NT2/D1 (cell line): ENCODE data around the gene TEX29.

Experiments
- DNase-seq: peaks from one replicate; pipeline ENCODE4 v3.0.0-alpha.2; 2011; ENCODE audit warnings: low read depth, low spot score
- H3K27me3 ChIP-seq: 2 replicates; pipeline ENCODE4 v1.6.0; 2011; ENCODE audit warnings: mild to moderate bottlenecking; ENCODE audit not compliant: insufficient read length, insufficient read depth
- H3K36me3 ChIP-seq: 2 replicates; pipeline ENCODE4 v1.6.1; 2011; ENCODE audit warnings: mild to moderate bottlenecking, low read length, mixed read lengths; ENCODE audit not compliant: insufficient read depth, insufficient read length
- H3K4me1 ChIP-seq: 2 replicates; pipeline ENCODE4 v1.5.1; 2011; ENCODE audit not compliant: insufficient read depth, insufficient read length
- H3K4me3 ChIP-seq: 2 replicates; pipeline ENCODE4 v1.5.1; 2011; ENCODE audit warnings: low read depth; ENCODE audit not compliant: insufficient read length
- H3K9ac ChIP-seq: 2 replicates; pipeline ENCODE4 v1.6.0; 2011; ENCODE audit warnings: low read depth; ENCODE audit not compliant: insufficient read length
- H3K9me3 ChIP-seq: 2 replicates; pipeline ENCODE4 v1.5.1; 2011; ENCODE audit warnings: mild to moderate bottlenecking, low read length; ENCODE audit not compliant: insufficient read depth
- SUZ12 ChIP-seq: IDR thresholded peaks from 2 replicates; pipeline ENCODE4 v1.6.1; 2011; ENCODE audit not compliant: insufficient read length, insufficient read depth; ENCODE audit errors: extremely low read depth
- YY1 ChIP-seq: IDR thresholded peaks from 2 replicates; pipeline ENCODE4 v1.6.1; 2011; ENCODE audit not compliant: insufficient read length, insufficient read depth
- ZNF274 ChIP-seq: IDR thresholded peaks from 2 replicates; pipeline ENCODE4 v1.6.1; 2011; ENCODE audit warnings: mild to moderate bottlenecking, low read depth, low read length

Gene TEX29

GRCh38 chr13:111291908-111292307, 28.5 kb upstream of the TEX29 start:
- no peak overlapping the region for H3K9ac ChIP-seq
- H3K4me1 ChIP-seq = peaks cover under 1% of the 10 kb centered on the region
- TF ChIP-seq ZNF274 (no peak), YY1 (no peak), SUZ12 (no peak)
- H3K9me3 ChIP-seq = no peaks in the 10 kb centered on the region
- peaks cover 57% of the 10 kb centered on the region for H3K36me3 ChIP-seq
- H3K27me3 ChIP-seq = no peaks in the 10 kb centered on the region
- H3K4me3 ChIP-seq = no peak overlapping the region
- no peak for DNase-seq

GRCh38 chr13:111292710-111293485, 27.5 kb upstream of the TEX29 start:
- Histone ChIP-seq H3K9me3 (no peaks in the 10 kb centered on the region), H3K4me3 (no peak overlapping the region), H3K9ac (no peak overlapping the region), H3K36me3 (peaks cover 50% of the 10 kb centered on the region), H3K4me1 (no peaks in the 10 kb centered on the region), H3K27me3 (no peaks in the 10 kb centered on the region)
- TF ChIP-seq YY1 (no peak), ZNF274 (no peak), SUZ12 (no peak)
- DNase-seq = no peak

GRCh38 chr13:111295886-111296285, 24.6 kb upstream of the TEX29 start:
- H3K9me3 ChIP-seq = no peaks in the 10 kb centered on the region
- TF ChIP-seq ZNF274 = no peak
- no peak for TF ChIP-seq SUZ12
- TF ChIP-seq YY1 = no peak
- peaks cover 44% of the 10 kb centered on the region for H3K36me3 ChIP-seq
- no peak overlapping the region for H3K9ac ChIP-seq
- H3K27me3 ChIP-seq = no peaks in the 10 kb centered on the region
- no peaks in the 10 kb centered on the region for H3K4me1 ChIP-seq
- DNase-seq = no peak
- H3K4me3 ChIP-seq = no peak overlapping the region

- H3K9me3 ChIP-seq = no peaks in the 10 kb centered on the region
- DNase-seq = no peak
- H3K4me3 ChIP-seq = no peak overlapping the region
- no peaks in the 10 kb centered on the region for H3K27me3 ChIP-seq
- no peak overlapping the region for H3K9ac ChIP-seq
- H3K4me1 ChIP-seq = no peaks in the 10 kb centered on the region
- no peak for TF ChIP-seq SUZ12
- TF ChIP-seq YY1 = no peak
- TF ChIP-seq ZNF274 = no peak
- peaks cover 43% of the 10 kb centered on the region for H3K36me3 ChIP-seq
These were observed 24.0 kb upstream of the TEX29 start for GRCh38 chr13:111296417-111296816.

- no peak overlapping the region for H3K9ac ChIP-seq
- no peak overlapping the region for H3K4me3 ChIP-seq
- DNase-seq = no peak
- no peaks in the 10 kb centered on the region for H3K9me3 ChIP-seq
- TF ChIP-seq YY1 (no peak), SUZ12 (no peak), ZNF274 (no peak)
- H3K4me1 ChIP-seq = no peaks in the 10 kb centered on the region
- peaks cover 47% of the 10 kb centered on the region for H3K36me3 ChIP-seq
- no peaks in the 10 kb centered on the region for H3K27me3 ChIP-seq
These were observed 22.0 kb upstream of the TEX29 start for GRCh38 chr13:111298214-111298975.

GRCh38 chr13:111302045-111302726, 18.3 kb upstream of the TEX29 start:
- H3K36me3 ChIP-seq = peaks cover 68% of the 10 kb centered on the region
- no peak for DNase-seq
- TF ChIP-seq SUZ12 (no peak), ZNF274 (no peak), YY1 (no peak)

GRCh38 chr13:111303559-111303958, 16.9 kb upstream of the TEX29 start:
- H3K36me3 ChIP-seq = peaks cover 69% of the 10 kb centered on the region

More at GRCh38 chr13:111302045-111302726, 18.3 kb upstream of the TEX29 start:
- H3K9ac ChIP-seq = no peak overlapping the region
- no peaks in the 10 kb centered on the region for H3K27me3 ChIP-seq
- no peak overlapping the region for H3K4me3 ChIP-seq
- H3K4me1 ChIP-seq = no peaks in the 10 kb centered on the region
- H3K9me3 ChIP-seq = no peaks in the 10 kb centered on the region

More at GRCh38 chr13:111303559-111303958, 16.9 kb upstream of the TEX29 start:
- H3K9ac ChIP-seq = no peak overlapping the region
- H3K4me3 ChIP-seq = no peak overlapping the region
- H3K27me3 ChIP-seq = no peaks in the 10 kb centered on the region
- H3K9me3 ChIP-seq = no peaks in the 10 kb centered on the region
- no peak for TF ChIP-seq YY1
- no peak for TF ChIP-seq ZNF274
- no peak for TF ChIP-seq SUZ12
- H3K4me1 ChIP-seq = no peaks in the 10 kb centered on the region
- no peak for DNase-seq
